Right lung (tissue), 5 donors: ENCODE results near the gene CNFN. TPM values are rescaled to one million over a fixed set of nuclear protein-coding genes. Genes with fewer than 3 reads are reported as not detected.
"Not testable (repeated sequence)": the region's sequence is repeated elsewhere in the genome, so short reads cannot be mapped to it uniquely, and the experiment has no call there.

Experiments used
- DNase-seq, 2 donors: peaks; one replicate each; pipeline ENCODE4 v3.0.0-alpha.2; 2013
- polyA plus RNA-seq, 5 donors: library from polyadenylated mRNA; unstranded; fragments of 120-200 nt; gene quantifications; one replicate each; pipeline versions ENCODE4 v1.2.1 to v1.2.3, GENCODE V29; 2013; ENCODE audit warnings: inconsistent platforms in 1 of 5, low replicate concordance in 1 of 5; ENCODE audit not compliant: insufficient read length in 5 of 5, insufficient read depth in 1 of 5

CNFN gene
- polyA plus RNA-seq, 5 donors = 0.59 to 0.74 (median 0.61) TPM; not detected in 1

GRCh38 chr19:42351079-42351735 lies 38.9 kb downstream of the CNFN start:
- no peak for DNase-seq

GRCh38 chr19:42350417-42350816 lies 39.7 kb downstream of the CNFN start:
- no peak for DNase-seq

- no peak for DNase-seq
These were observed 40.6 kb downstream of the CNFN start for GRCh38 chr19:42349378-42350107.

GRCh38 chr19:42348211-42348610 lies 41.9 kb downstream of the CNFN start:
- DNase-seq = no peak

GRCh38 chr19:42345191-42345812 lies 44.8 kb downstream of the CNFN start:
- DNase-seq = no peak

- DNase-seq = no peak
These were observed 45.7 kb downstream of the CNFN start for GRCh38 chr19:42344336-42344893.

GRCh38 chr19:42343344-42344110 lies 46.6 kb downstream of the CNFN start:
- DNase-seq = no peak

- DNase-seq = not testable (repeated sequence)
These were observed 50.2 kb downstream of the CNFN start for GRCh38 chr19:42339922-42340321.

GRCh38 chr19:42339126-42339860 lies 50.8 kb downstream of the CNFN start:
- not testable (repeated sequence) for DNase-seq

Other genes starting within 250 kb of the CNFN start
- gene DEDD2, start 172.6 kb downstream of the CNFN start, polyA plus RNA-seq = 10 to 100 TPM; 16.5 to 25.4 (median 21.5) TPM
- gene ZNF526, start 170.0 kb downstream of the CNFN start, polyA plus RNA-seq = 10 to 100 TPM in 1 of 5 donors, 1 to 10 TPM in 4; 6.7 to 10.7 (median 8.5) TPM
- gene GSK3A, start 147.7 kb downstream of the CNFN start, polyA plus RNA-seq = 10 to 100 TPM; 52.9 to 77.6 (median 60.6) TPM
- 10 to 100 TPM; 31.0 to 58.4 (median 42.0) TPM for gene ERF, start 135.2 kb downstream of the CNFN start, polyA plus RNA-seq
- 10 to 100 TPM; 31.8 to 67.6 (median 45.4) TPM for gene CIC, start 121.0 kb downstream of the CNFN start, polyA plus RNA-seq
- 1 to 10 TPM; 1.1 to 2.0 (median 1.4) TPM for gene PRR19, start 88.2 kb downstream of the CNFN start, polyA plus RNA-seq
- 100 to 1,000 TPM in 1 of 5 donors, 10 to 100 TPM in 4; 74.9 to 112 (median 84.6) TPM for gene PAFAH1B3, start 87.7 kb downstream of the CNFN start, polyA plus RNA-seq
- gene TMEM145, start 77.0 kb downstream of the CNFN start, polyA plus RNA-seq = 1 to 10 TPM in 2 of 5 donors, under 1 TPM in 3; 0.50 to 1.4 (median 0.84) TPM
- gene MEGF8, start 64.7 kb downstream of the CNFN start, polyA plus RNA-seq = 10 to 100 TPM; 21.4 to 39.5 (median 27.9) TPM
- gene LIPE, start 37.1 kb upstream of the CNFN start, polyA plus RNA-seq = 10 to 100 TPM in 2 of 5 donors, 1 to 10 TPM in 3; 7.3 to 11.7 (median 9.4) TPM
- 10 to 100 TPM in 4 of 5 donors, 1 to 10 TPM in 1; 9.0 to 21.5 (median 16.0) TPM for gene CXCL17, start 52.6 kb upstream of the CNFN start, polyA plus RNA-seq
- 1 to 10 TPM; 5.4 to 8.3 (median 6.5) TPM for gene CEACAM1, start 138.2 kb upstream of the CNFN start, polyA plus RNA-seq
- gene CEACAM8, start 204.6 kb upstream of the CNFN start, polyA plus RNA-seq = under 1 TPM; 0.11 to 0.54 (median 0.30) TPM